IMR-90 (cell line): ENCODE data around the gene PDXDC1.
"Not testable (repeated sequence)": the region's sequence is repeated elsewhere in the genome, so short reads cannot be mapped to it uniquely, and the experiment has no call there.

Experiments used
- POLR2A ChIP-seq: IDR thresholded peaks from 2 replicates; pipeline ENCODE4 v1.6.1; 2012; ENCODE audit warnings: mild to moderate bottlenecking, low read depth, low read length
- TF ChIP-seq, protein P1 (sequence below): conservative IDR thresholded peaks from 2 replicates; pipeline ENCODE4 v1.5.1; 2012; ENCODE audit warnings: mild to moderate bottlenecking, low read depth, low read length, improper control_type of control experiment

DNA sequence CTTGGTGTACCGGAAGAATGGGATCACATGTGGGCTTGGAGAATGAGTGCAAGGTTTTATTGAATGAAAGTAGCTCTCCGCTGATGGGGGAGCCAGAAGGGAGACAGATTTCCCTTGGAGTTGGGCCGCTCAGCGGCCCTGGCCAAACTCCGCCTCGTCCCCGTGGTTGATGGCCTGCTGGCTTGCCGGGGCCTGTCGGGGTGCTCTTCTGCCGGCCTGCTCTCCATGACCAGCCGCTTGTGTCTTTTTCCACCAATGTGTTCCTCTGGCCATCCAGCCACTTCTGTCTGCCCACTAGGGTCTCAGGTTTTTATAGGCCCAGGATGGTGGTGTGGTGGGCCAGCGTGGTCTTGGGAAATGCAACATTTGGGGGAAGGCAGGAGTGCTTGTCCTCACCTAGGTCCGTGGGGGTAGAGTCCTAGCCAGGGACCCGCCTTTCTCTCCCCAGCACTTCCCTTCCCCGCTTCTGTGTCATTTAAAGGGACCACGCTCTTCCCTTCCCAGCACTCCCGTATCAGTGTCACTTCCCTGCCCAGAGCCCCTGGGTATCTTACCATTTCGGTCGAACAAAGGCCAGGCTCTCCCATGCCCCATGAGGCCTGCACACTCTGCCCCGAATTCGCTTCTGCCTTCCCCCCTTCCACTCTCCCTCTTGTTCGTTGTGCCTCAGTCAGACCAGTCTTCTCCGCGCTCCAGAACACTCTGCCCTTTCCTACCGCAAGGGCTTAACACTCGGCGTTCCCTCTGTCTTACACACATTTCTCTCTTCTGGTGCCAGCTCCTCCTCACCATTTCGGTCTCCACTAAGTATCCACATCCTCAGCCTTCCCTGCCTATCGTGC, 52.9 kb downstream of the PDXDC1 start:
- TF ChIP-seq, protein P1, sequence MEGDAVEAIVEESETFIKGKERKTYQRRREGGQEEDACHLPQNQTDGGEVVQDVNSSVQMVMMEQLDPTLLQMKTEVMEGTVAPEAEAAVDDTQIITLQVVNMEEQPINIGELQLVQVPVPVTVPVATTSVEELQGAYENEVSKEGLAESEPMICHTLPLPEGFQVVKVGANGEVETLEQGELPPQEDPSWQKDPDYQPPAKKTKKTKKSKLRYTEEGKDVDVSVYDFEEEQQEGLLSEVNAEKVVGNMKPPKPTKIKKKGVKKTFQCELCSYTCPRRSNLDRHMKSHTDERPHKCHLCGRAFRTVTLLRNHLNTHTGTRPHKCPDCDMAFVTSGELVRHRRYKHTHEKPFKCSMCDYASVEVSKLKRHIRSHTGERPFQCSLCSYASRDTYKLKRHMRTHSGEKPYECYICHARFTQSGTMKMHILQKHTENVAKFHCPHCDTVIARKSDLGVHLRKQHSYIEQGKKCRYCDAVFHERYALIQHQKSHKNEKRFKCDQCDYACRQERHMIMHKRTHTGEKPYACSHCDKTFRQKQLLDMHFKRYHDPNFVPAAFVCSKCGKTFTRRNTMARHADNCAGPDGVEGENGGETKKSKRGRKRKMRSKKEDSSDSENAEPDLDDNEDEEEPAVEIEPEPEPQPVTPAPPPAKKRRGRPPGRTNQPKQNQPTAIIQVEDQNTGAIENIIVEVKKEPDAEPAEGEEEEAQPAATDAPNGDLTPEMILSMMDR = not testable (repeated sequence)
- not testable (repeated sequence) for TF ChIP-seq POLR2A
